ENCODE data around the gene DNAH14.
"Not testable (repeated sequence)": the region's sequence is repeated elsewhere in the genome, so short reads cannot be mapped to it uniquely, and the experiment has no call there.

Gene DNAH14

GRCh38 chr1:224998185-224998584, 68.7 kb downstream of the DNAH14 start:
- no peak for DNase-seq (ENCODE audit: low read depth)

- no peak for DNase-seq (ENCODE audit: low read depth)
Observed at GRCh38 chr1:225004396-225004795, 74.9 kb downstream of the DNAH14 start.

GRCh38 chr1:225006352-225006751, 76.9 kb downstream of the DNAH14 start:
- DNase-seq (ENCODE audit: low read depth): not testable (repeated sequence)

GRCh38 chr1:225008050-225008449, 78.6 kb downstream of the DNAH14 start:
- not testable (repeated sequence) for DNase-seq (ENCODE audit: low read depth)

- no peak for DNase-seq (ENCODE audit: low read depth)
Observed at GRCh38 chr1:225021037-225021436, 91.6 kb downstream of the DNAH14 start.

GRCh38 chr1:225026701-225027100, 97.2 kb downstream of the DNAH14 start:
- no peak for DNase-seq (ENCODE audit: low read depth)

- not testable (repeated sequence) for DNase-seq (ENCODE audit: low read depth)
Observed at GRCh38 chr1:225036441-225036840, 107.0 kb downstream of the DNAH14 start.

GRCh38 chr1:225042263-225042662, 112.8 kb downstream of the DNAH14 start:
- no peak for DNase-seq (ENCODE audit: low read depth)

- no peak for DNase-seq (ENCODE audit: low read depth)
Observed at GRCh38 chr1:225044258-225044657, 114.8 kb downstream of the DNAH14 start.

GRCh38 chr1:225049594-225049993, 120.1 kb downstream of the DNAH14 start:
- no peak for DNase-seq (ENCODE audit: low read depth)

- no peak for DNase-seq (ENCODE audit: low read depth)
Observed at GRCh38 chr1:225063722-225064121, 134.2 kb downstream of the DNAH14 start.

GRCh38 chr1:225070972-225071371, 141.5 kb downstream of the DNAH14 start:
- no peak for DNase-seq (ENCODE audit: low read depth)

- no peak for DNase-seq (ENCODE audit: low read depth)
Observed at GRCh38 chr1:225097175-225097574, 167.7 kb downstream of the DNAH14 start.

GRCh38 chr1:225111000-225111399, 181.5 kb downstream of the DNAH14 start:
- DNase-seq (ENCODE audit: low read depth): no peak

GRCh38 chr1:225113265-225113664, 183.8 kb downstream of the DNAH14 start:
- DNase-seq (ENCODE audit: low read depth): no peak

GRCh38 chr1:225114354-225114990, 185.0 kb downstream of the DNAH14 start:
- DNase-seq (ENCODE audit: low read depth): no peak

- no peak for DNase-seq (ENCODE audit: low read depth)
Observed at GRCh38 chr1:225119307-225119706, 189.8 kb downstream of the DNAH14 start.

GRCh38 chr1:225121095-225121494, 191.6 kb downstream of the DNAH14 start:
- DNase-seq (ENCODE audit: low read depth): no peak

GRCh38 chr1:225131869-225132268, 202.4 kb downstream of the DNAH14 start:
- DNase-seq (ENCODE audit: low read depth): no peak

GRCh38 chr1:225137976-225138375, 208.5 kb downstream of the DNAH14 start:
- DNase-seq (ENCODE audit: low read depth): no peak

- DNase-seq (ENCODE audit: low read depth): no peak
Observed at GRCh38 chr1:225143001-225143400, 213.5 kb downstream of the DNAH14 start.

- no peak for DNase-seq (ENCODE audit: low read depth)
Observed at GRCh38 chr1:225146478-225146877, 217.0 kb downstream of the DNAH14 start.

- DNase-seq (ENCODE audit: low read depth): not testable (repeated sequence)
Observed at GRCh38 chr1:225147791-225148190, 218.3 kb downstream of the DNAH14 start.

- no peak for DNase-seq (ENCODE audit: low read depth)
Observed at GRCh38 chr1:225152061-225152460, 222.6 kb downstream of the DNAH14 start.
